DOHH2 (cell line): ENCODE measurements around the gene ITCH.

ENCODE experiments used
- EZH2phosphoT487 ChIP-seq: fragments of 200-600 bp; sonication (generic); IDR thresholded peaks from 2 replicates; pipeline ENCODE4 v1.6.1; 2017; ENCODE audit warnings: borderline replicate concordance, mild to moderate bottlenecking, antibody characterized with exemption, low read length, moderate library complexity, mixed read lengths
- TF ChIP-seq, protein P1 (sequence below): fragments of 200-600 bp; sonication (generic); IDR thresholded peaks from one replicate; pipeline ENCODE4 v1.5.1; 2014; ENCODE audit warnings: antibody characterized with exemption, mild to moderate bottlenecking, low read depth, low read length; ENCODE audit not compliant: poor library complexity, severe bottlenecking

GRCh38 chr20:34404803-34405202 is 41.7 kb downstream of the ITCH start:
- TF ChIP-seq, protein P1, sequence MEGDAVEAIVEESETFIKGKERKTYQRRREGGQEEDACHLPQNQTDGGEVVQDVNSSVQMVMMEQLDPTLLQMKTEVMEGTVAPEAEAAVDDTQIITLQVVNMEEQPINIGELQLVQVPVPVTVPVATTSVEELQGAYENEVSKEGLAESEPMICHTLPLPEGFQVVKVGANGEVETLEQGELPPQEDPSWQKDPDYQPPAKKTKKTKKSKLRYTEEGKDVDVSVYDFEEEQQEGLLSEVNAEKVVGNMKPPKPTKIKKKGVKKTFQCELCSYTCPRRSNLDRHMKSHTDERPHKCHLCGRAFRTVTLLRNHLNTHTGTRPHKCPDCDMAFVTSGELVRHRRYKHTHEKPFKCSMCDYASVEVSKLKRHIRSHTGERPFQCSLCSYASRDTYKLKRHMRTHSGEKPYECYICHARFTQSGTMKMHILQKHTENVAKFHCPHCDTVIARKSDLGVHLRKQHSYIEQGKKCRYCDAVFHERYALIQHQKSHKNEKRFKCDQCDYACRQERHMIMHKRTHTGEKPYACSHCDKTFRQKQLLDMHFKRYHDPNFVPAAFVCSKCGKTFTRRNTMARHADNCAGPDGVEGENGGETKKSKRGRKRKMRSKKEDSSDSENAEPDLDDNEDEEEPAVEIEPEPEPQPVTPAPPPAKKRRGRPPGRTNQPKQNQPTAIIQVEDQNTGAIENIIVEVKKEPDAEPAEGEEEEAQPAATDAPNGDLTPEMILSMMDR: no peak
- TF ChIP-seq EZH2phosphoT487: no peak
